NCI-H1417 (cell line): ENCODE measurements around the gene GPR152.

Experiments used
- DNase-seq, 3 experiments: peaks; one replicate each; lab custom pipeline; 2025; lab: John Stamatoyannopoulos, UW

Gene GPR152

DNA sequence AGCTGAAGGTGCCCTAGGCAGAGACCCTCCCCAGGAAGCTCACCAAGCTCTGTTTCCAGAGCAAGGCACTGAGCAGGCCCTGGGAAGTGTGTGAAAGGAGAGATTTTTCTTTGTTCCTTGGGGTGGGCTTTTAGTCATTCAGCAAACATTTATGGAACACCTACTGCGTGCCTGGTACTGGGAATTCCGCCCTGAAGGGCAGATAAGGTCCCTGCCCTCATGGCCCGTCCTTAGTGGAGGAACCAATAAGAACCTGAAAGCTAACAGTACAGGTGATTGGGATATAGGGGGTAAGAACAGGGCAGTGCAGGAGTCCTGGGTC lies 12.6 kb upstream of the GPR152 start:
- DNase-seq, result peak in 1 of 3 experiments; percentile 57

DNA sequence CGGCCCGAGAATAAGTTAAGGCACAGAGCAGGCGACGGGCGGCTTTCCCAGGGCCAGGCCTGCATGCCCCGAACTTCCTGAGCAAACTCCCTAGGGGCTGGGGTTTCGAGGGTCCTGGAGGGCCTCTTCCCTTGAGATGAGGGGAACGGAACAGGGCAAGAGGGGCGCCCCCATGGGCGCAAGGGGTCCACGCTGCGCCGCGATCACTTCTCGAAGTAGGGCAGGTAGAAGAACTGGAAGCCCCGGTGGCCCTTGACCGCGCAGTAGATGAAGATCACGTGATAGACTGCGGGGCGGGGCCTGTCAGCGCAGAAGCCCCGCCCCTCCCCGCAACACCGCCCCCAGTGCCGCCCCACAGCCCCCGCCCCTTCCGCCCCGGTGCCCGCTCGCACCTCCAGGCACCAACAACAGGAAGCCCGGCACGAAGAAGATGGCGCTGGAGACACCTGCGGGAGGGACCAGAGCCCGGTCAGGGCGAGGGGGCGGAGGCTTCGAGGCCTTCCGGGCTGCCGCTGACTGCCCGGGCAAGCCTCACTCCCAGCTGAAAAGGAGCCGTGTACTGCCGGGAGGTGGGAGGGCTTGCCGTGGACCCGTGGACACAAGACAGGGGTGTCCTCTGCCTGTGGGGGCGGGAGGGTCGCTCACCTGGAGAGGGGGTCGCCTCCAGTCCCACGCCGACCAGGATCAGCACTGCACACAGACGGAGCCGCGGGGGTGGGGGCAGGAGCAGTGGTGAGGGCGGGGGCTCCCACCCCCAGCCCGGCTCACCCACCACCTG lies 12.1 kb upstream of the GPR152 start:
- DNase-seq, result peak; percentile 82 to 93 (median 87)

DNA sequence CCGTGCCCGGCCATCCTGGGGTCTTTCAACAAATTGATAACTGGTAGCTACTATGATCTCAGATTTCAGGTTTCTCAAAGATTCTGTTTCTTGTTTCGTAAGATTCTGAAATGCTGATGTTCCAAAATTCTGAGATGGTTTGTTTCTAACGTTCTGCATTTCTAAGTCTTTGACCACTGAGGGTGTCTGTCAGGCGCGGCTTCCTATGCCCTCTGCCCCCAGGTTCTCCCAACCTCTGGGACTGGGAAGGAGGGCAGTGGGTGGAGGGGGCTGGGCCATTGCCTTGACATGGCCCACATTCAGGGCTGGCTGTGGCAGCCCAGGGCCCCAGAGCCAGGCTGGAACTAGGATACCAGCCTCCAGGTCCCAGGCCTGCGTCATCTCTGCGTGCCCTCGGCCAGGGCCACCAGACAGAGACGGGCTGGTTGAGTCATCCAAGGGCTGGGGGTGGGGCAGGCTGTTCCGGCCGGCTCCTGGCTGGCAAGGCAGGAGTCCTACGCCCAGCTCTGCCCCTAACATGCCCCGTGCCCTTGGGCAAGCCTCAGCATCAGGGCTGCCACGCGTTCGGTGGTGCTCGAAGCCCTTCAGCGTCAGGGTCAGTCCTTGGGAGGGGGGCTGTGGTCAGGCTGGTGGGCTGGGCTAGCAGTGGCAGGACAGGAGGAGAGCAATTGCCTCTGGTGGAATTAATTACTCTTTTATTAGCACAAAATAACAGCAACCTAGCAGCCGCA lies 11.3 kb upstream of the GPR152 start:
- no peak for DNase-seq

DNA sequence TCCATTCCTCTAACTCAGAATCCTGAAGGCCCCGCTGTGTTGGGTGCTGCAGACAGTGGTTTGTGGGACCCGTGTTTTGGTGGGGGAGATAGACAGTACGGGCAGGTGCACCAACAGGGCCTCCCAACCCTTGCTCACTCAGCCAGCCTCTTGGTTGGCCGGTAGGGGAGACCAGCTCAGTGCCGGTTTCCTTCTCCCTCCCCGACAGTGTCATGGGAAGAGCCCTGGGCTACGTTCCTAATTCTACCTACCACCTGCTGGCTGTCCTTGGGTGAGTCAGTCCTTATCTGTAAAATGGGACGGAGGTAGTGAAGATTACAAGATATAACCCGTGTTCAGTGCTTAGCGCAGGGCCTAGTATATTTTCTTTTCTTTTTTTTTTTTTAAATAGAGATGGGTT lies 10.7 kb upstream of the GPR152 start:
- no peak for DNase-seq

DNA sequence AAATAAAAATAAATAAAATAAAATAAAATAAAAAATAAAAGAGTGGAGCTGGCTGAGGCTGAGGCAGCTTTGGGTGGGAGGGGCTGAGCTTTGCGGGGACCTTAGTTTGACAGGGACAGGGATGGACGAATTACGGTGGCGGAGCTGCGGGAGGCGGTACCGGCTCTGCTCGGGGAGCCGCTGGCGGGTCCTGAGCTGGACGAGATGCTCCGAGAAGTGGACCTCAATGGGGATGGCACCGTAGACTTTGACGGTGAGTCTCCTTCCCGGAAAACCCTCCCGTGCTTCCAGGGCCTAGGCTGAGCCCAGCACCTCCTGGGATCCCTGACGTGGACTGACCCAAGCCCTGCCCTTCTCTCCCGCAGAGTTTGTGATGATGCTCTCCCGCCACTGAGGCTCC lies 5.7 kb upstream of the GPR152 start:
- DNase-seq, result no peak

DNA sequence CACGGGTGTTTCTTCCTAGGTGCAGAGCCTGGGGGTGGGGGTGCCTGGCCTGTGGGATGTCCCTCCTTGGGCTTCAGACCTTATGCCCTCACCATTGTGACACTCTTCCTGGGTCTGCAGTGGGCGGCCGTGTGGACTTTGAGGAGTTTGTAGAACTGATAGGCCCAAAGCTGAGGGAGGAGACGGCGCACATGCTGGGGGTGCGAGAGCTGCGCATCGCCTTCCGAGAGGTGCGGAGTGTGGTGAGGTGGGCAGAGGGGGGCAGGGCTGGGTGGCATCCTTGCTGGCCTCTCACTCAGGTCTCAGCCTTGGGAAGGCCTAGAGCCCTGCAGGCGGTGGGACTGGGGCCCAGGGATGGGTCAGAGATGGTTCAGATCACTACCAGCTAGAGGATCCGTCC lies 4.9 kb upstream of the GPR152 start:
- no peak for DNase-seq

DNA sequence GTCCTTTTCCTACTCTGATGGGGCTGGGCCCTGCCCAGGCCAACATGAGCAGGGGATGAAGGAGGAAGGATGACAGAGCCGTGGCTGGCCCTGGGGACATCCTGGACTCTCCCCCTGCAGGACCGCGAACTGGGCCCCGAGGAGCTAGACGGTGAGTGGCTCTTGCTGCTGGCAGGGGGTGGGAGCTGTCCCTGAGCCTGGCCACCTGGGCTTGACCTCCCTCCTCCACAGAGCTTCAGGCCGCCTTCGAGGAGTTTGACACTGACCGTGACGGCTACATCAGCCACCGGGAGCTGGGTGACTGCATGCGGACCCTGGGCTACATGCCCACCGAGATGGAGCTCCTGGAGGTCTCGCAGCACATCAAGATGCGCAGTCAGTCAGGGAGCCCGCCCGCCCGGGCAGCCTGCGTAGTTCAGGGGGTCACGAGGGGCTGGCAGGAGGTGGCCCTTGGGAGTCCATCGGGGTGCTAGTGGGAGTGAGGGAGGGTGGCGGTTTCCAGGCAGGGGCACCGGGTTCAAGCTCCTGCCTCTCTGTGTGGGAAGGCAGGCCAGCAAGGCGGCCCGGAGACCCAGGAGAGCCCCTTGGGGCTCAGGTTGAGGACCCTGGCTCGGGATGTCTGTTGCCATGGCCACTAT lies 3.7 kb upstream of the GPR152 start:
- no peak for DNase-seq

DNA sequence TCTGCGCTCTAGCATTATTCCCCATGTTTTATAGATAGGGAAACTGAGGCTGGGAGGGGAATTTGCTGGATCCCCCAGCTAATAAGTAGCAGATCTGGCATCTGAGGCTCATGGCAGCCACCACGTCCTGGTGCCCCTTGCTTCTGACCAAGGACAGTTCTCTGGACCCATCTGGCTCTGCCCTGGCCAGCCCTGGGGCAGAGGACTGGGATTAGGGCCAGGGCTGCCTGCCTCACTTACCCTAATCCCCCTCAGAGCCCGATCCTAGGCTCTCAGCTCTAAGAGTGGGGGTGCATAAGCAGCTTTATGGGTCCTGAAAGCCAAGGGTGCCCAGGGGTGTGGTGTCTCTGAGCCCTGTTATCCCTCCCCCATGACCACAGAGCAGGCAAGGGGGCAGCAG lies 2.5 kb upstream of the GPR152 start, which contains the start of gene CABP4:
Gene CABP4, plus strand, starts transcription at position 301 of the 400 bp plus-strand sequence. Its CDS starts 70 bp downstream, at position 371.
- DNase-seq, result no peak

DNA sequence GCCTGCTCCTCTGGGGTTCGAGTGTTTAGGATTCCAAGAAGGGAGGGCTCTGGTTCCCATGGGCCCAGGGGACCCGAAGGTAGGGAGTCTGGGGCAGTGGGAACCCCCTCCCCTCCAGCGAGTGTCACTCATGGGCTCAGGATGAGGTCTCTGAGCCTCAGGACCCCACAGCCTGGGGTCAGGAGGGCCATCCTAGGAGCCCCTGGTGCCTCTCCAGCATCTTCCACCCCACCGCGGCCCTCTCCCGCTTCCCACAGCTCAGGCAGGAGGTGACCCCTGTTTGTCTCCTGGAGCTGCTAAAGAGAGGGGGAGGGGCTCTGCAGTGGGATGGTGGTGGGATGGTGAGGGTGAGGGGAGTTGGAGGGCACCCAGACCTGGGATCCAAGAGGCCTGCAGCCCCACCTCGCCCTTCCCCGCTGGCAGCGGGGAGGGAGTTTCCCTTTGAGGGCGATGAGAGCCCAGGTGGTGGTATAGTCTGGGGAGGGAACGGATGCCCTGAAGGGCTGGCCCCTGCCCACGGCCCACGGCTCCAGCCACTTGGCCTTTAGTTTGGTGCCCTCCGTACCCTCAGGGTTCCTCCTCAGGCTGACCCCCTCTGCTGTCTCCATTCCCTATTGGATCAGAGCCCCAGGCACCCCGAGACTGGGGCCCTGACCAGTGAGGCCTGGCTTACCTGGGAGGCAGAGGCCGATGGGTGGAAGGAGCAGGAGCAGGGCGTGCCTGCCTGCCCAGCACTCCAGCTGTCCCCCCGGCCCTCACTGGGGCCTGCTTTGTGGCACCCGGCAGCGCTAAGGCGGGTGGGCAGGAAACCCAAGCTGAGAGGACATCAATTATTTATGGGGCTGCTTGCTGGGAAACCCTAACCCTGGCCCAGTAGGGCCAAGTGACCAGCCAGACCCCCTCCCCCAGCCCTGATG lies 1.5 kb upstream of the GPR152 start:
- no peak for DNase-seq

DNA sequence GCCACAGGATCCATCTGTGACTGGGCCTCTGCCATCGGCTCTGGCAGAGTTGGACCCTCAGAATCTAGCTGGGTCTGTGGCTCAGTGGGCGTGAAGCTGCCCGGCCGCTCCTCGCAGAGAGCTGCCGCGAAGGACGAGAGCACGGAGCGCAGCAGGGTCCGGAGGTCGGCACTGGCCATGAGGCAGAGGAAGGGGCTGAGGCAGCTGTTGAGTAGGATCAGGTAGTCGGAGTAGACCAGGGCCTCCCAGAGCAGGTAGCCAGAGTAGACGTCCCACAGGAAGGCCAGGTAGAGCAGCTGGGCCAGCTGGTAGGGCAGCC lies 912 bp downstream of the GPR152 start:
- no peak for DNase-seq

DNA sequence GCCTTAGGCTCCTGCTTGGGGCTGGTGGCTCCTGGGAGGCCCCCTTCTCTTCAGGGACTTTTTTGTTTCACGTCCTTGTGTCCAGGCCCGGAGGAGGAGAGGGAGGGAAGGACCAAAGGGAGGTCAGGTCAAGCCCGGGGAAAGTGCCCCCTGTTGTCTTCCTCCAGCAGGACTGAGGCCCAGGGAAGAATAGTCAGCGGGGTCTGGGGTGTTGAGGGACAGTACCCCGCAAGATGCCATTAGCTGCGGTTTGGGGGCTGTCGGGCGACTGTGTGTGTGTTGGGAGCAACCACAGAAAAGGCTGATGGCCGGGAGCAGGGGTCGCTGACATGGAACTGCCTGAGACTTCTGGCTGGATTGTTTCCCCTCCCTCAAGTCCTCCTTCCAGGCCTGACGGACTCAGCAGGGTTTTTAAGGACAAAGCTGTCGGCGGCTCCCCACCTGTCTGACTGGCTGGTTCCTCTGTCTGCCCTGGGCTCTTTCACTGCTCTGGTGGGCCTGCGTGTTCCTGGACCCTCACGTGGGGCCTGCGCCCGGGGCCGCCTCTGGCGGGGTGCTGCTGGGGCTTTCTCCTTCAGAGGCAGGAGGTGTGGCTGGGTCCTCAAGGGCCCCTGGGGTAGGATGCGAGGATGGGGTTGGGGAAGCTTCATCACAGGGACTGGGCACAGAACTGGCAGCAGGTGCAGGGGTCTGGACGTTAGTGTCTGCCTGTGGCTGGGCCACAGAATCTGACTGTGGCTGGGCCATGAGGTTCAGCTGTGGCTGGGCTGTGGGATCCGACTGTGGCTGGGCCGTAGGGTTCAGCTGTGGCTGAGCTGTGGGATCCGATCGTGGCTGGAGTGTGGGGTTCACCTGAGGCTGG lies 1.5 kb downstream of the GPR152 start:
- DNase-seq, result no peak

DNA sequence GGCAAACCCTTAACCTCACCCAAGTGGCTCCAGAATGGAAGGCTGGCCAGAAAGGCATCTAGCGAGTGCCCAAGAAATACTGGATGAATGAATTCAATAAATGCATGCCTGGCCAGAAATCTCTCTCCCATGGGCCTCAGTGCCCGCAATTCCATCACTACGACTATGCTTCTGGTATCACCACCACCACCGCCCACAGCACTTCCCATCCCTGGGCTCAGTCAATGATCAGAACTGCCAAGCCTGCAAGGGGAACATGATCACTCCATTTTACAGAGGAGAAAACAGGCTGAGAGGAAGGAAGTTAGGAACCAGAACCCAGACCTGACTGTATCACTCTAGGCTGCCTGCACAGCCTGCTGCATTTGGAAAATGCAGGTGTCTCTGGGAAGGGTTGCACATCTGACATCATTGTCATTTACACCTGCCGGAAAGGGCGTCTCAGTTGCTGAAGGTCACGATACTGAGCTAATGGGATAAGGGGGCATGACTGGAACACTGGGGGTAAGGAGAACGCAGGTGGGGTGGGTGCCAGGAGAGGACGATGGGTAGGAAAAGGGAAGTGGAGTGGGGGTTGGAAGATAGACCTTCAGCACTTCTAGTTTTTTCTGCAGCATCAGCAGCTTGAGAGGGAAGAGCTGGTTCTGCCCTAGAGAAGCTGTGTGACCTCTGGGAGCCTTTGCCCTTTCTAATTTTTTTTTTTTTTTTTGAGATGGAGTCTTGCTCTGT lies 3.2 kb downstream of the GPR152 start:
- peak in 1 of 3 experiments; percentile 38 for DNase-seq

DNA sequence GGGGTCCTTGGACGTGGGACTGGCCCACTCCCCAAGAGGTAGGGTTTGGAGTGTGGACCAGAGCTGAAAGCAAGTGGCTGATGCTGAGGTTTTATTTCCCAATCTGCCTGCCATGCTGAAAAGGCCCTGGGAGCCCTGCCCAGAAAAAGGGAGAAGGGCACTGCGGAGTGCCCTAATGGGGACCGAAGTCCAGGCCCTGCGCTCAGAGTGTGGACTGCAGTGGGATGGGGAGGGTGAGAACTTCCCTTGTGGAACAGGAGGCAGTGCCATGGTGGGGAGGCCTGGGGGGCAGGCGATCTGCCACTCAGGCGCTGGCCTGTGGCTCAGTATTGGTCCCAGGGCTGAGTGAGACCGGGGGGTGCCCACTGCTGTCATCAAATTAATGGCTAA lies 4.3 kb downstream of the GPR152 start:
- DNase-seq, result no peak

DNA sequence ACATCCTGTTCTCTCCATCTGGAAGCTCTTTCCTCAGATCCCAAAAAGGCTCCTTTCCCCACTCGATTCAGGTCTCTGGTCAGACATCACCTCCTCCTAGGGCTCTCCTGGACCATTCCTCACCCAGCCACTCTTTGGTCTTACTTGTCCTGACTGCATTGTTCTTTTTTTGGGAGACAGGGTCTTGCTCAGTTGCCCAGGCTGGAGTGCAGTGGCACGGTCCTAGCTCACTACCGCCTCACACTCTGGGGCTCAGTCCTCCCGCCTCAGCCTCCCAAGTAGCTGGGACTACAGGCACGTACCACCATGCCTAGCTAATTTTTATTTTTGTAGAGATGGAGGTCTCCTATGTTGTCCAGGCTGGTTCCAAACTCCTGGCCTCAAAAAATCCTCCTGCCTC lies 7.0 kb downstream of the GPR152 start:
- no peak for DNase-seq

DNA sequence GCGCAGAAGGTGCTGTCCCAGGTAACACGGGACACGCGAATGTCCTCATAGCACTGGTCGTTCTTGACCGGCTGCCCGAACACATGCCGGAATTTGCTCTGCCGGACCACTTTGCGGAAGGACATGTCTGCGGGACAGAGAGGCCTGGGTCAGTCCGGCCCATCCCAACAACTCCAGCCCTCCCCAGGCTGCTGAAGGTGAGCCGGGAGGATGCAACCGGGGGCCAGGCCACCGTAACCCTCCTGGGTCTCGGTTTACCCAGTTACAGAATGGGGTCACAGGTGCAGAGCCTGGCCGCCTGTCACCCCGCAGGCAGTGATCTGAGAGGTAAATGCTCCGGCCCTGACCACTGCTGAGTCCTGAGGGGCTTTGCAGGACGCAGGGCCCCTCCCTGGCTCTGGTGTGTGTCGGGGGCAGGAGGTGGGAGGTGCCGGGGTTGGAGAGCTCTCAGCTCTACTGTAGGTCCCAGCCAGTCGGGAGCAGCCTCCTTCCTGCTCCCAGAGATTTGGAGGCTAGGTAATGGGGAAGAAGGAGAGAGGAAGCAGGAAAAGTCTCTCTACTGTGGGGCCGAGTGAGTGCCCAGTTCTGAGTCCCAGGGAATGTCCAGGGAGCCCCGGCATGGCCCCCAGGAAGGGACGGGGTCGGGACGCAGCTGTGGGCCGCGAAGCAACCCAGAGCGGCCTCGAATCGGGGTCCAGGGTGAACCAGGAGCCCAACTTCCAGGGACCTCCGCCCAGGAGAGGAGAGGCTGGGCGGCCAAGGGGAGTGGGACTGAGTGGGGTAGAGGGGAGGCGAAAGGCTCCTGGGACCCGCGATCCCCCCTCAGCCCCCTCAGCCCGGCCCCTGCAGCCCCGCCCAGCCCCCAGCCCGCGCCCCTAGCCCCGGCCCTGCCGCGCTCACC lies 9.8 kb downstream of the GPR152 start:
- DNase-seq, result no peak

DNA sequence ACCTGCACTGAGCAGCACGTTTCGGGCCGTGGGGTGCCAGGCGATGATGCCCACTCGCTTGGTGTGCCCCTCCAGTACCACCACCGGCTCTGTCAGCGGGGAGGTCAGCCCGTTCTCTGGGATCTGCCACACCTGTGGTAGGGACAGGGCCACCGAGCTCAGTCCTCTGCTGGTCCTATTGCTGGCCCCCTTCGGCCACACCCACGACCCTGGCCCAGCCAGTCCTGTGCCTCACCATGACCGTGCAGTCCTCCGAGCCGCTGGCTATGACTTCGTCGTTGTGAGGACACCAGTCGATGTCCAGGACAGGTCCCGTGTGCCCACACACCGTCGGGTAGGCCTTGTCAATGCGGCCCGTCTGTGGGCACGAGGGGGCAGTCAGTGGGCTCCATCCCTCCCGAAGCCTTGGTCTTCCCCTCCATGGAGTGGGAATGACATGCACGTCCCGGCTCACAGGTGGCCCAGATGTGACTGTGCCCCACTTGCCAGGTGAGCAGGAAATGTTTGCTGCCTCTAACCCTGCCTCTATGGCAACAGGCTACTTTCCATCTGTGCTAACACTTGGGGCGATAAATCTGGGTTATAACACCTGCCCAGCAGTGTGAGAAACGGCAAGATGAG lies 10.7 kb downstream of the GPR152 start:
- no peak for DNase-seq

DNA sequence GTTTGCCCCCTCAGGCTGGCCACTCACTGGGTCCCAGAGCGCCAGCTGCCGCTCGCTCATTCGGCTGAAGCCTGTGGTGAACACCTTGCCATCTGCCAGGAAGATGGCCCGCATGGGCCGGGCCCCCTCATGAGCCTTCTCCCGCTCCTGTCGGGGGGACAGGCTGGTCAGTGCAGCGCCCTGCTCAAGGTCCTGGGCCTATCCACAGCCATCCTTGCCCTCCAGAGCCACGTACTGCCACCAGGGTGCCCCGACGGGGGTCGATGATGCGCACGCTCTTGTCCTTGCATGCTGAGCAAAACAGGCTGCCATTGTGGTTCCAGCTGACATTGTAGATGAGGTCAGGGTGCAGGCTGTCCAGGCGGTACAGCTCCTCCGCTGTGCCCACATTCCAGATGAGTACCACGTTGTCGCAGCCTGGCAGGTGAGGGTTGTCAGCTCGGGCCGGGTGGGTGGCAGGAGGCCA lies 11.4 kb downstream of the GPR152 start:
- no peak for DNase-seq

DNA sequence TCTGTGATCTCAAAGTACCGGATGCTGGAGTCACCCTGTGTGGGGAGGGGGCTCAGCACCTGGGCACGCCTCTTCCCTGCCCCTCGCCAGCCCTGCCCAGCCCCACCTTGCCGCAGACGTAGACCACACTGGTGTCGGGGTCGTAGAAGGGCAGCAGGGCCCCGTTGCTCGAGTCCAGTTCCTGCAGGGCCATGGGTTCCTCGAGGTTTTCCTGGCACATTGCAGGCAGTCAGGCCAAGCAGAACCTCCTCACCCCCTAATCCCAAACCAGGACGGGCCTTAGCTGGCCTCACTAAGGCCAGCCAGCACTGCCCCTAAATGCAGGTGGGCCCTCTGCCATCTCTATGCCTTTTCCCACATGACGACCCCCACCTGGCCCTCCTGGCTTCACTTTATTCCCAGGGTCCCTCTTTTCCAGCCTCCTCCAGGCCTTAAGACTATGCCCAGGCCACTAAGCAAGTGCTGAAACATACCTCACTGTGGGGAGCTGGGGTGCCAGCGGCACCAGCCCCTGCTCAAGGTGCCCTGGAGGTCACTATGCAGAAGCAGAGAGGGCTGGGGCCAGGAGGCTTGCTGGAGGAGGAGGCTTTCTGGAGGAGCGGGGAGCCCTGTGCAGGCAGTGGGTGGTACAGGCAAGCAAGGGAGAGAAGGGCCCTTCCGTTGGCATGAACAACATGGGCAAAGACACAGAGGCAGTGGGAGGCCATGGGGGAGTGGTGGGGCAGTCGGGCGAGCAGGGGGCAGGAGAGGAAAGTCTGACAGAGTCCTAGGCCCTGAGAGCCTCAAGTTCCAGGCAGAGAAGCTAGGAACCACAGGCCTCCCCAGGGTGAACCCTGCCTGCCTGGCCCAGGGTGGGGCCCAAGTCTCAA lies 12.1 kb downstream of the GPR152 start:
- DNase-seq, result no peak
